ENCODE results near the gene AP5B1. TPM values are rescaled to one million over a fixed set of nuclear protein-coding genes. Genes with fewer than 3 reads are reported as not detected.
A peak's percentile ranks its signal among the peaks of the same experiment; 100 is the strongest.

AP5B1 gene
- total RNA-seq, 1 donor from 2014 or later, result 19.3 TPM

DNA sequence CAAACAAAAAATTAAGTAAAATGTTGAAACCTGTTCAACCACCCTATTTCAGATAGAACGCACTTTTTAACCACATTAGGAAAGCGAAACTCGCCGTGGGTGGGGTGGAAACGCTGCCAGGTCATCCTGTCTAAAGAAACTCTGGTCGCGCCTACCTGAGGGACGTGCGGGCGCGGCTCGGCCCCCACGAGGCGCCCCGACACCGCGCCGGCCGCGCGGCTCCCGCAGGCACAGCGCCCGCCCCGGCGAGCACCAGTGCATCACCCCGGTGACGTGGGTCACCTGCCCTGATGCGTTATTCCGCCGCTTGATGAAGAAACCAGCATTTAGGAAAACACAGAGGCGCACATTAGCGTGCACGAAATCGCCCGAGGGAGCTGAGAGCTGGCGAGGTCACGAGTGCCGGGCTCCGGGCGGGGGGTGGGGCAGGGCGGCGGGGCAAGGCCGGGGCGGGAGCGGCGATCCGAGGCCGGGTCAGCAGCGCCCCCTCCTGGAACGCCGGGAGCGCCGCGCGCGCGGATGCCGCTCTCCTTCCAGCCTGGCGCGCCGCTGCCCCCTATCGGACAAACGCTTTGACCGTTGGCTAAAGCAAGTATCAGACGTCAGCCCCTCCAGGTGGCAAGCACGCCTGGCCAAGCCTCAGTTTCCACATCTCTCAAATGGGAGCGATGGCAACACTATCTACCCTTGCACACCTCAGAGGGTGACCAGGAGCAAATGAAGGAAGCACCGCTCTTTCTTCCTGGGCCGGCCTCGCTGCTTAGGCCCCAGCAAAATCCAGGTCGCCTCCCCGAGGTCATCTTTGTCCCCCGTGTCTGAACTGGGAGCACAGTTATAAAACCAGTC lies 37.3 kb upstream of the AP5B1 start:
- Mint-ChIP-seq H3K27ac (peak overlapping the region; percentile 91), H3K36me3 (ENCODE audit: insufficient read depth) (peaks cover 6% of the 10 kb centered on the region), H3K4me1 (ENCODE audit: low read depth) (peaks cover 20% of the 10 kb centered on the region), H3K27me3 (no peaks in the 10 kb centered on the region), H3K4me3 (ENCODE audit: low read depth) (peak overlapping the region; percentile 80), H3K9me3 (ENCODE audit: low read depth) (no peaks in the 10 kb centered on the region)
- DNase-seq (ENCODE audit: low spot score, unreplicated experiment), result peak; percentile 96
- TF ChIP-seq, protein P1, sequence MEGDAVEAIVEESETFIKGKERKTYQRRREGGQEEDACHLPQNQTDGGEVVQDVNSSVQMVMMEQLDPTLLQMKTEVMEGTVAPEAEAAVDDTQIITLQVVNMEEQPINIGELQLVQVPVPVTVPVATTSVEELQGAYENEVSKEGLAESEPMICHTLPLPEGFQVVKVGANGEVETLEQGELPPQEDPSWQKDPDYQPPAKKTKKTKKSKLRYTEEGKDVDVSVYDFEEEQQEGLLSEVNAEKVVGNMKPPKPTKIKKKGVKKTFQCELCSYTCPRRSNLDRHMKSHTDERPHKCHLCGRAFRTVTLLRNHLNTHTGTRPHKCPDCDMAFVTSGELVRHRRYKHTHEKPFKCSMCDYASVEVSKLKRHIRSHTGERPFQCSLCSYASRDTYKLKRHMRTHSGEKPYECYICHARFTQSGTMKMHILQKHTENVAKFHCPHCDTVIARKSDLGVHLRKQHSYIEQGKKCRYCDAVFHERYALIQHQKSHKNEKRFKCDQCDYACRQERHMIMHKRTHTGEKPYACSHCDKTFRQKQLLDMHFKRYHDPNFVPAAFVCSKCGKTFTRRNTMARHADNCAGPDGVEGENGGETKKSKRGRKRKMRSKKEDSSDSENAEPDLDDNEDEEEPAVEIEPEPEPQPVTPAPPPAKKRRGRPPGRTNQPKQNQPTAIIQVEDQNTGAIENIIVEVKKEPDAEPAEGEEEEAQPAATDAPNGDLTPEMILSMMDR (IDR thresholded peaks at IDR 0.05; ENCODE audit: unreplicated experiment), result peak; percentile 100

DNA sequence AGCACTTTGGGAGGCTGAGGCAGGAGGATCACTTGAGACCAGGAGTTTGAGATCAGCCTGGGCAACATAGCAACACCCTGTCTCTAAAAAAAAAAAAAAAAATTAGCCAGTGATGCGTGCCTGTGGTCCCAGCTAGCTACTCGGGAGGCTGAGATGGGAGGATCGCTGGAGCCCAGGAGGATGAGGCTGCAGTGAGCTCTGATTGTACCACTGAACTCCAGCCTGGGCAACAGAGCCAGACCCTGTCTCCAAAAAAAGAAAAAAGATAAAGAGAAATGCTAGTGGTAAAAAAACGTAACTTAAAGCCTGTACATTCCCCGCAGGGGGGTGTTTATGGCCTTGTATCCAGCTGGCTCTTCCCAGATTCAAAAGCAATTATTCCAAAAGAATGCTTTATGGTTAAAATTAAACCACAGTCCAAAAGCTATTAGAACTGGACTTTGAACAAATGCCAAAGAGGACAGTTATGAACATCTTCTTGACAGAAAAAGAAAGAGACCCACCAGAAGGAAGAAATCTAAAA lies 36.6 kb upstream of the AP5B1 start:
- TF ChIP-seq, protein P1 (IDR thresholded peaks at IDR 0.05; ENCODE audit: unreplicated experiment), result no peak
- peaks cover 6% of the 10 kb centered on the region for H3K36me3 Mint-ChIP-seq (ENCODE audit: insufficient read depth)
- H3K27me3 Mint-ChIP-seq, result no peaks in the 10 kb centered on the region
- no peak for DNase-seq (ENCODE audit: low spot score, unreplicated experiment)
- no peaks in the 10 kb centered on the region for H3K9me3 Mint-ChIP-seq (ENCODE audit: low read depth)
- H3K4me3 Mint-ChIP-seq (ENCODE audit: low read depth), result peak overlapping the region; percentile 80
- H3K4me1 Mint-ChIP-seq (ENCODE audit: low read depth), result peaks cover 20% of the 10 kb centered on the region
- peak overlapping the region; percentile 91 for H3K27ac Mint-ChIP-seq

DNA sequence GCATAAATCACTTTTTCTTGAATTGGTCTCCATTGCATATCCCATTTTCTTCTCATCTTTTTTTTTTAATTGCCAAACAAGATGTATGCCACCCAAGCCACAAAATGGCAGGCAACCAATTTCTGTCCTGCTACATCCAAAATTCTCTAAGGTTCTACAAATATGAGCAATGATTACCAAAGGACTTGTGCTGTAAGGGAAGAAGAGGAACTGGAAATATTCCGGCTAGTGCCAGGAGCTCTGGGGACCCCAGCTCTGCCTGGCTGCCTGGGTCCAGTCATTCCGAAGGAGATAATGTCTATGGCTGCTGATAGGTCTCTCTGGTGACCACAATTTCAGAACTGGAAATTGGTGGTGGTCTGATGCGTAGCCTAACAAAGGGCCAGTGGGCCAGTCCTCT lies 35.9 kb upstream of the AP5B1 start:
- DNase-seq (ENCODE audit: low spot score, unreplicated experiment), result no peak
- Mint-ChIP-seq H3K4me3 (ENCODE audit: low read depth) (peak overlapping the region; percentile 80), H3K36me3 (ENCODE audit: insufficient read depth) (peaks cover 6% of the 10 kb centered on the region), H3K4me1 (ENCODE audit: low read depth) (peaks cover 20% of the 10 kb centered on the region), H3K9me3 (ENCODE audit: low read depth) (no peaks in the 10 kb centered on the region), H3K27ac (no peak overlapping the region), H3K27me3 (no peaks in the 10 kb centered on the region)
- TF ChIP-seq, protein P1 (IDR thresholded peaks at IDR 0.05; ENCODE audit: unreplicated experiment), result no peak

DNA sequence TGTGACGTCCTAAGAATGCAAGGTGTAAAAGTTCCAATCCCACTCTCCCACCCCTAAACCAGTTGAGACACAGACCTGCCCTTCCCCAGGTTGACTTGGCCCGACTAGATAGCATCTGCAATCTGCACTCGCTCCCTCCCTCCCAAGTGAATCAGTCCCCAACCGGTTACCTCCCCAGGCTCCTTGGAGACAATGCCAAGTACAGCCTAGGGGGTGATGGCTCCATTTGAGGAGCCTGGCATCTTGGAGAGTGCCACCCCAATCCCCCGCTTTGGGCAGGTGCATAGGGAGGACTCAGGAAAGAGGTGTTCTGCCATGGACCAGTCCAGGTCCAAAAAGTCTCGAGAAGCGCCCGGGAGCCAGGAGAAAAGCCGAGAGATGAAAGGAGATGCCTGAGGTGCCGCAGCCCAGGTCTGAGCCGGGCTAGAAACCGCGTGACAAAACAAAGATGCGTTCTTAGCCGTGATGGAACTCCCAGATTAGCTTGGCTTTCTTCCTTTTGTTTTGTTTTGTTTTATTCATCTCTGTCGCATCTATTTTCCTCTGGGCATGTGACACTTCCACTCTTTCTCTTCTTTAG lies 34.3 kb upstream of the AP5B1 start:
- peaks cover 6% of the 10 kb centered on the region for H3K36me3 Mint-ChIP-seq (ENCODE audit: insufficient read depth)
- H3K27me3 Mint-ChIP-seq, result no peaks in the 10 kb centered on the region
- TF ChIP-seq, protein P1 (IDR thresholded peaks at IDR 0.05; ENCODE audit: unreplicated experiment), result no peak
- H3K27ac Mint-ChIP-seq, result no peak overlapping the region
- H3K4me1 Mint-ChIP-seq (ENCODE audit: low read depth), result peaks cover 20% of the 10 kb centered on the region
- no peak overlapping the region for H3K4me3 Mint-ChIP-seq (ENCODE audit: low read depth)
- no peak for DNase-seq (ENCODE audit: low spot score, unreplicated experiment)
- H3K9me3 Mint-ChIP-seq (ENCODE audit: low read depth), result no peaks in the 10 kb centered on the region

DNA sequence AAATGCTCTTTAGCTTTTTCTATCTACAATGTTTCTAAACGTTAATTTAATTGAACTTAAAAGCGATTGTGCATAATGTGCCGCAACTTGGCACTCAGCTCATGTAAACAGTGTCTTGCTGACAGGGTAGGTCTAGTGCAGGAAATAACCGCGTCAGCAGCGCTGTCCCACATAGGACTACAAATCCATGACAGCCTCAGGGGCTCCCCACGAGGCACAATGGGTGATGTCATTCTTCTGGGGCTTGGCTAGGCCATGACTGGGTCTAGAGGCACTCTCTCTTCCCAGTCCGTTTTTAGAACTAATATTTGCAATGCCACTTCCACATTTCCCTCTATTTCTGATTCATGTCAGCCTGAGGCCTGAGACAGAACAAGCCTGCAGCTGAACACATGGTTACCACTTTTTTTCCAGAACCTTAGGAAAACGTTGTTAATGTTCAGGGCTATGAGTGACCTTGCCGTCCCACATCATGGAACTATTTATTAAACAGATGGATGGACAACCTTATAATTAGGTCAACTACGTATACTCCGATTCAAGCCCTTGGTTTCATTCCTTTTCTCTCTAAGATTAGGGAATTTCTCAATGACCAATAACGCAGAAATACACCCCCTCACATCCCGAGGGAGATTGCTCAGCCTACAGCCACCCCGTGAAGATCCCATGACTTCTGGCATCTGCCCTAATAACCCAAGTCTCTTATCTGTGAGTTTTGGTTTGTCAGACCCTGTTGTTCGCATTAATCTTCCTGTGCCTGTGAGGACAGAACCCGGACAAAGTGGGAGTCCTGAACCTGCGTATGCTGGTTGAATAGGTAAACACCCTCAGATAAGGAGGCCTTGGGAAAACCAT lies 33.6 kb upstream of the AP5B1 start:
- H3K9me3 Mint-ChIP-seq (ENCODE audit: low read depth), result no peaks in the 10 kb centered on the region
- H3K27ac Mint-ChIP-seq, result peak overlapping the region; percentile 53
- H3K4me3 Mint-ChIP-seq (ENCODE audit: low read depth), result no peak overlapping the region
- no peaks in the 10 kb centered on the region for H3K27me3 Mint-ChIP-seq
- TF ChIP-seq, protein P1 (IDR thresholded peaks at IDR 0.05; ENCODE audit: unreplicated experiment), result no peak
- H3K36me3 Mint-ChIP-seq (ENCODE audit: insufficient read depth), result peaks cover 6% of the 10 kb centered on the region
- peaks cover 20% of the 10 kb centered on the region for H3K4me1 Mint-ChIP-seq (ENCODE audit: low read depth)
- no peak for DNase-seq (ENCODE audit: low spot score, unreplicated experiment)
